ENCODE data around the gene ERFL. TPM values are rescaled to one million over a fixed set of nuclear protein-coding genes. Genes with fewer than 3 reads are reported as not detected.

Gene ERFL
- total and polyA plus RNA-seq, 2 of the 4 experiments (the other 2 are of a cell fraction): not detected

- DNase-seq (no peak), ATAC-seq (ENCODE audit: low read depth) (no peak)
- Histone ChIP-seq H3K4me2 (ENCODE audit: low read depth, low read length) (no peak overlapping the region), H2BK15ac (ENCODE audit: low read depth, low read length) (no peak overlapping the region), H3K27ac (ENCODE audit: insufficient read depth, low read length) (no peak overlapping the region), H3K27me3 (ENCODE audit: control insufficient read depth, insufficient read depth, low read length) (no peaks in the 10 kb centered on the region), H3K14ac (replicated peaks; ENCODE audit: low read depth, low read length) (no peak overlapping the region), H3K36me3 (ENCODE audit: control insufficient read depth, insufficient read depth, low read length) (peaks cover 35% of the 10 kb centered on the region), H4K91ac (ENCODE audit: insufficient read depth, low read depth, low read length) (no peak overlapping the region), H2BK20ac (ENCODE audit: low read depth, low read length) (no peak overlapping the region), H2AFZ (replicated peaks; ENCODE audit: low read length, poor library complexity) (no peak overlapping the region), H4K5ac (ENCODE audit: low read depth, low read length) (no peak overlapping the region), H2AK9ac (replicated peaks; ENCODE audit: low read depth, low read length, poor library complexity) (no peak overlapping the region), H3K79me1 (ENCODE audit: low read depth in 1 of 2, low read length in 2 of 2) (peaks cover 35 to 64% of the 10 kb centered on the region in 2 experiments), H2BK5ac (ENCODE audit: low read depth, low read length, poor library complexity, severe bottlenecking) (no peak overlapping the region), H2BK120ac (ENCODE audit: low read depth, low read length) (no peak overlapping the region), H3K9me1 (ENCODE audit: insufficient read depth, low read length) (peaks cover 11% of the 10 kb centered on the region), H3K4me3 (ENCODE audit: insufficient read depth, low read depth, low read length) (no peak overlapping the region), H3K23ac (ENCODE audit: low read depth, low read length) (no peak overlapping the region), H3K4me1 (ENCODE audit: control insufficient read depth, insufficient read depth, low read length) (peaks cover 8% of the 10 kb centered on the region), H4K20me1 (ENCODE audit: insufficient read depth, low read length) (peaks cover 37% of the 10 kb centered on the region), H3K4ac (ENCODE audit: low read depth, low read length) (no peak overlapping the region), H3K18ac (ENCODE audit: low read depth, low read length) (no peak overlapping the region), H4K8ac (ENCODE audit: low read depth in 2 of 2, low read length in 2 of 2) (no peak overlapping the region), H3K9me3 (ENCODE audit: control insufficient read depth, insufficient read depth, low read length) (no peaks in the 10 kb centered on the region), H3K9ac (ENCODE audit: low read depth, low read length) (no peak overlapping the region), H3K56ac (ENCODE audit: extremely low read depth, insufficient read depth, low read length) (no peak overlapping the region), H2AK5ac (ENCODE audit: low read depth, low read length) (no peak overlapping the region)
- POLR2A ChIA-PET (ENCODE audit: unreplicated experiment): no interaction called here
- BruUV-seq (replicated peaks): no TSS peak
- CTCF ChIA-PET: no interaction called here
- intact Hi-C loops (cut with micrococcal nuclease): loop anchor here (10.0 kb wide), 1 partner anchor 146 kb away; no protein-coding TSS in a partner anchor
- WGBS, 2 experiments (ENCODE audit: extremely low coverage in 2 of 2, insufficient read length in 1 of 2): 98% methylated on average over 9 of the region's 12 CpGs; no CpG with 5 or more reads in 1 of the 2 experiments
- dilution Hi-C loops (cut with HindIII; ENCODE audit: low sequenced_read_pairs, unreplicated experiment): no loop called here
- TF ChIP-seq SMC3 (IDR thresholded peaks at IDR 0.05; ENCODE audit: low read depth, low read length): no peak
- TF ChIP-seq BHLHE40 (IDR thresholded peaks at IDR 0.05; ENCODE audit: low read depth, low read length): no peak
- TF ChIP-seq CEBPB (IDR thresholded peaks at IDR 0.05; ENCODE audit: low read depth, low read length): no peak
- no peak for TF ChIP-seq USF2 (IDR thresholded peaks at IDR 0.05; ENCODE audit: low read depth, low read length)
- TF ChIP-seq MAFK (IDR thresholded peaks at IDR 0.05; ENCODE audit: low read depth, low read length): no peak
- no peak for TF ChIP-seq MAZ (IDR thresholded peaks at IDR 0.05; ENCODE audit: borderline replicate concordance, low read depth, low read length)
- TF ChIP-seq MXI1 (IDR thresholded peaks at IDR 0.05; ENCODE audit: borderline replicate concordance, low read depth, low read length): no peak
- no peak for TF ChIP-seq CHD1 (IDR thresholded peaks at IDR 0.05; ENCODE audit: low read depth, low read length)
- in situ Hi-C loops (cut with MboI; ENCODE audit: low sequenced_read_pairs): no loop called here
These were observed 39.3 kb downstream of the ERFL start for GRCh38 chr19:41888926-41889325.

Measured in IMR-90 (cell line).